Cardiac fibroblast (primary cell): ENCODE data around the gene CHRNA10.

Experiments used
- DNase-seq, 2 donors: peaks; one replicate each; pipeline versions ENCODE4 v3.0.0 to v3.0.0-alpha.2; 2010; ENCODE audit warnings: low read depth in 2 of 2
- H3K4me3 ChIP-seq, 2 donors: replicated peaks in 1 of 2; 1 replicate in 1 of 2; 2 replicates in 1 of 2; pipeline ENCODE4 v1.5.1; 2011; ENCODE audit warnings: low read depth in 2 of 2, low read length in 2 of 2, mild to moderate bottlenecking in 2 of 2, moderate library complexity in 1 of 2
- TF ChIP-seq, protein P1 (sequence below): IDR thresholded peaks from one replicate; pipeline ENCODE4 v1.5.1; 2011; ENCODE audit warnings: low read depth, mild to moderate bottlenecking, low read length, inconsistent platforms

The CHRNA10 gene

DNA sequence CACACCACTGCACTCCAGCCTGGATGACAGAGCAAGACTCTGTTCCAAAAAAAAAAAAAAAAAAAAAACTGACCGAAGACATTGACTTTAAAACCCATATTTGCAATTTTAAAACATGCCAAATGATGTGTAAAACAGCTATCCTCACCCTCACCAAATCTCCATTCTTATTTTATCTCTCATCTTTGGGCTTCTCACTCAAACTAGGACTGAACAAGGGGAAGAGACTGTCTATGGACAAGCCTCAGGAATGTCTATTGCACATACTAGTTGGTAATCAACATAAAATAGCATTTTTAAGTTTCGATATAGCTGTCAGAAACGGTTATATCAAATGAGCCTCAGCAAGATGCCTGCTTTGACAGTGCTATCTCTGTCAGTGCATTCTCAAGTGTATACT, 7.9 kb upstream of the CHRNA10 start:
- DNase-seq = no peak
- TF ChIP-seq, protein P1, sequence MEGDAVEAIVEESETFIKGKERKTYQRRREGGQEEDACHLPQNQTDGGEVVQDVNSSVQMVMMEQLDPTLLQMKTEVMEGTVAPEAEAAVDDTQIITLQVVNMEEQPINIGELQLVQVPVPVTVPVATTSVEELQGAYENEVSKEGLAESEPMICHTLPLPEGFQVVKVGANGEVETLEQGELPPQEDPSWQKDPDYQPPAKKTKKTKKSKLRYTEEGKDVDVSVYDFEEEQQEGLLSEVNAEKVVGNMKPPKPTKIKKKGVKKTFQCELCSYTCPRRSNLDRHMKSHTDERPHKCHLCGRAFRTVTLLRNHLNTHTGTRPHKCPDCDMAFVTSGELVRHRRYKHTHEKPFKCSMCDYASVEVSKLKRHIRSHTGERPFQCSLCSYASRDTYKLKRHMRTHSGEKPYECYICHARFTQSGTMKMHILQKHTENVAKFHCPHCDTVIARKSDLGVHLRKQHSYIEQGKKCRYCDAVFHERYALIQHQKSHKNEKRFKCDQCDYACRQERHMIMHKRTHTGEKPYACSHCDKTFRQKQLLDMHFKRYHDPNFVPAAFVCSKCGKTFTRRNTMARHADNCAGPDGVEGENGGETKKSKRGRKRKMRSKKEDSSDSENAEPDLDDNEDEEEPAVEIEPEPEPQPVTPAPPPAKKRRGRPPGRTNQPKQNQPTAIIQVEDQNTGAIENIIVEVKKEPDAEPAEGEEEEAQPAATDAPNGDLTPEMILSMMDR = no peak
- no peak overlapping the region for H3K4me3 ChIP-seq

DNA sequence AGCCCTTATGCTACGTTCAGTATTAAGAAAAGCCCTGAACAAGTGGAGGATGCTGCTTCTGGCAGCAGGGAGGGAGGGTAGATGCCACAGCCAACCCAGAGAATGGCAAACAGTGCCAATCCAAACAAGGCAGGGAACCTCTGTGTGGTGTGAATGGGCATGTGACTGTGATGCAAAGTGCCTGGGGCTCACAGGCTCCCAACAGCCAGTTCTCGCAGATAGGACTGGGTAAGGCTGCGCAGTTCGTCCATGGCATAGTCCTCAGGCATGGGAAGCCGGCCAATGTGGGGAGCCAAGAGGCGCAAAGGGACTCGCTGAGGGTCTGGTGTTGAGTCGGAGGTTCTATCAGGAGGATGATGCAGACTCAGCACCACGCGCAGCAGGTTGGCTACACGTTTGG, 4.8 kb upstream of the CHRNA10 start:
- TF ChIP-seq, protein P1 = no peak
- DNase-seq = no peak
- no peak overlapping the region for H3K4me3 ChIP-seq

DNA sequence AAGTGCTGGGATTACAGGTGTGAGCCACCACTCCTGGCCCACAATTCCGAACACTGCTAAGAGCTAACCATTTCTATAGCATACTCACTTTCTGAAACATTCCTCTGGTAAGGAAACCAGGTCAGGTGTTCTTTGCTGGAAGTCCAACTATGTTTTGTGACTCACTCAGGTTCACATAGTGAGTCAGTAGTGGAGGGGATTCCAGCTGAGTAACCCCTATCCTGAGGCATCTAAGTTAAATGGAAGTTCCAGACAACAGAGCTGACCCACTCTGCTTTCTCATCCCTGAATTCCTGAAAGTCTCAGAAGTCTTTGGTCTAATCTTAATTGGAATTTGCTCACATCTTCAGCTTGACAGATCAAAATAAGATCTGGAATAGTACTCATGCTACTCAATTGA, 3.0 kb upstream of the CHRNA10 start:
- H3K4me3 ChIP-seq = no peak overlapping the region
- DNase-seq = peak in 1 of 2 donors; percentile 69
- TF ChIP-seq, protein P1 = no peak

DNA sequence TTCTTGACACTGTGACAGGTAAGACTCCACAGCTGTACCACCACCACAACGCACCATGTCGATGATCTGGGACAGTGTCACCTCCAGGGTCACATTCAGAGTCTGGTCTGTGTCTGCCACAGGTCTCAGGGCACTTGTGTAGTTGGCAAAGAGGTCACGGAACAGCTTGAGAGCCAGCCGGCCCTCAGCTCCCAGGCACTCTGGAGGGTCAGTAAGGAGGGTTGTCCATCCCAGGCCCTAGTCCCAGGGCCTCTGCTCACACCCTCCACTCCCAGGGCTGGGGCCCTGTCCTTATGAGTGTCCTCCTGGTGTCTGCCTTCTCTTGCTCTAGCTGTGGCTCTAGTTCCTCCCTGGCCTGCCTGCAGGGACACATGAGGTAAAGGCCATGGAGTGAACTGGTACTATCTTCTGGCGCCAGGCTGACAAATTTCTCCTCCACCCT, 1.4 kb downstream of the CHRNA10 start:
- TF ChIP-seq, protein P1 = no peak

DNA sequence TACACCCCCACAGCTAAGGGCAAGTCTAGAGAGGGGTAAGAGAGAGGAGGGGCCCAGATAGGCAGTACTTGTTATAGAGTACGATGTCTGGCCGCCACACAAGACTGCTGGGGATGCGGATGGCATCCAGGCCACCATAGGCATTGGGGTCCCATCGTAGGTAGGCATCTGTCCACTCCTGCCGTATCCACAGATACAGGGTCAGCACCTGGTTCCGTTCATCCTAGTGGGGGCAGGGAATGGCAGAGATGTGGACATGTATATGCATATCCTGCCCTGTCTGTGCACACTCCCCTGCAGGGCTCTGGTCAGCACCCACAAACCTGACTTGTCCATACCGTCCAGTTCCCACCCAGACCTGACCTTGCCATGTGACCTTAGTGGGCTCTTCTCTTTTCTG, 2.1 kb downstream of the CHRNA10 start:
- TF ChIP-seq, protein P1 = no peak
- DNase-seq = no peak
- no peak overlapping the region for H3K4me3 ChIP-seq

More for the DNA sequence above, 1.4 kb downstream of the CHRNA10 start:
- DNase-seq = no peak
- H3K4me3 ChIP-seq = no peak overlapping the region

DNA sequence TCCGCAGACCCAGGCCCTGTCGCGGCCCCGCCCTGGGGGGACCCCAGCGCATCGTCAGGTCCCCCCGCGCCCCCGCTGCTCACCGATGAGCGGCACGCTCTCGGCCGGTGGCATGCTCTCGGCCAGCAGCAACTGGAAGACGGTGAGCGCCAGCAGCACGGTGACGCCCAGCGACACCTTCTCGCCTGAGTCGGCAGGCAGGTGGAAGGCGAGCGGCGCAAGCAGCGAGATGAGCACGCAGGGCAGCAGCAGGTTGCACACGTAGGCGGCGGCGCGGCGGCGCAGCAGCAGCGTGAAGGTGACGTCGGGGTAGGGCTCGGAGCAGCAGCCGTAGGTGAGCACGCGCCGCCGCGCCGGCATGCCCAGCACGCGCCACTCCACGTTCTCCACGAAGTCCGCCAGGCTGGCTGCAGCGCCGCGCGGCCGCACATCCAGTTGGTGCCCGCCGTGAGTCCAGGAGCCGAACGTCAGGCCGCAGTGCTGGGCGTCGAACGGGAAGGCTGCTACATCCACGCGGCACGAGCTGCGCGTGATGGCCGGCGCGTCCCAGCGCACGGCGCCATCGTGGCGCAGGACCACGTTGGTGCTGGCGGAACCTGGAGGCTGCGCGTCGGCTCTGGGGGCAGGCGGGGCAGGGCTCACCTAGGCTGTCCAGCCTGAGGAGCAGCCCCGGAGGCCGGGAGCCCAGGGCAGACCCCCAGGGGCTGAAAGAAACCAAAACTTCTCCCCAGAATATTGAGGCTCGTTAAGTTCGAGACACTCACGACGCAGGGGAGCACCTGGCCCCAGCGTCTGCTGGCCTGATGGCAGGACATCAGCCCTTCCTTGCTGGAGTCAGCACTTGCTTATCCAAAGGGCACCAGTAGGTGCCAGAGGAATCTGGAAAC, 3.8 kb downstream of the CHRNA10 start:
- TF ChIP-seq, protein P1 = no peak
- DNase-seq = no peak
- no peak overlapping the region for H3K4me3 ChIP-seq

DNA sequence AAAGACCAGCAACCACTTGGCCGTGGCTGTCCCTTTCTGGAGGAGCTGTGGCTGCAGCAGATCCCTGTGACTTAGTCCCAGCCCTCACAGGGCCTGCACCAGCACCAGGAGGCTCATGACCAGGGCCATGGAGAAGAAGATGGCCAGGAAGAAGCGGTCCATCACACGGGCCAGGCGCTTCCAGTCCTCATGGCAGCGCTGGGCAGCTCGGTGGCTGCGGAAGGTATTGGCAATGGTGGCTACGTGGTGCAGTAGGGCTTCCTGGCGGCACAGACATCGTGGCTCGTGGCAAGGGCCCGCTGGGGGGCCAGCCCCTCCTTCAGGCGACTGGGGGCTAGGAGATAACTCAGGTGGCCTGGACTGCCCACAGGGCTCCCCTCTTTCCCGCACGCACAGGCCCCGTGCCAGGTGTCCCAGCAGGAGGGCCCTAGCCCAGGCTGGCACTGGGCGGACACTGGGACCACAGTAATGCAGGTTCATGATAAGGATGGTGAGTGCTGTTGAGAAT, 5.1 kb downstream of the CHRNA10 start:
- no peak for DNase-seq
- no peak overlapping the region for H3K4me3 ChIP-seq
- TF ChIP-seq, protein P1 = no peak
